Left ventricle myocardium inferior (tissue), 1 donor: Measurements from ENCODE around the gene KRT81. TPM values are rescaled to one million over a fixed set of nuclear protein-coding genes. Genes with fewer than 3 reads are reported as not detected.

ENCODE experiments used
- DNase-seq: peaks from one replicate; pipeline ENCODE4 v3.0.0-alpha.2; 2020
- H3K27ac ChIP-seq: fragments of 200-600 bp; replicated peaks from 2 replicates; pipeline ENCODE4 v1.8.0; 2021
- H3K27me3 ChIP-seq: fragments of 200-600 bp; 2 replicates; pipeline ENCODE4 v1.8.0; 2021; ENCODE audit warnings: low read depth
- H3K36me3 ChIP-seq: fragments of 200-600 bp; 2 replicates; pipeline ENCODE4 v1.8.0; 2021
- H3K4me1 ChIP-seq: fragments of 200-600 bp; 2 replicates; pipeline ENCODE4 v1.8.0; 2021
- H3K4me3 ChIP-seq: fragments of 200-600 bp; 2 replicates; pipeline ENCODE4 v1.8.0; 2021; ENCODE audit warnings: mild to moderate bottlenecking, moderate library complexity
- H3K9me3 ChIP-seq: fragments of 200-600 bp; replicated peaks from 2 replicates; pipeline ENCODE4 v1.8.0; 2021
- intact Hi-C: fragments of 100-400 bp; cut with micrococcal nuclease; formaldehyde crosslinking; loops from one replicate; pipeline ENCODE4 v1.11.0; 2022
- total RNA-seq: library from RNA; stranded (reverse); fragmentation: NEBNext Ultra II Directional; extraction: Animal tissue kit (Norgen Biotek cat#: 25700); gene quantifications from one replicate; pipeline ENCODE4 v1.2.1, GENCODE V29; 2021
- TF ChIP-seq, protein P1 (sequence below): fragments of 200-600 bp; IDR thresholded peaks from 2 replicates; pipeline ENCODE4 v1.8.0; 2021; ENCODE audit warnings: antibody characterized with exemption, mild to moderate bottlenecking, borderline replicate concordance
- donor health status: DM: no; HTN: yes; CAD: no; lungs with severe emphysema.

Gene KRT81
- total RNA-seq, 1 donor from 2014 or later, result not detected

DNA sequence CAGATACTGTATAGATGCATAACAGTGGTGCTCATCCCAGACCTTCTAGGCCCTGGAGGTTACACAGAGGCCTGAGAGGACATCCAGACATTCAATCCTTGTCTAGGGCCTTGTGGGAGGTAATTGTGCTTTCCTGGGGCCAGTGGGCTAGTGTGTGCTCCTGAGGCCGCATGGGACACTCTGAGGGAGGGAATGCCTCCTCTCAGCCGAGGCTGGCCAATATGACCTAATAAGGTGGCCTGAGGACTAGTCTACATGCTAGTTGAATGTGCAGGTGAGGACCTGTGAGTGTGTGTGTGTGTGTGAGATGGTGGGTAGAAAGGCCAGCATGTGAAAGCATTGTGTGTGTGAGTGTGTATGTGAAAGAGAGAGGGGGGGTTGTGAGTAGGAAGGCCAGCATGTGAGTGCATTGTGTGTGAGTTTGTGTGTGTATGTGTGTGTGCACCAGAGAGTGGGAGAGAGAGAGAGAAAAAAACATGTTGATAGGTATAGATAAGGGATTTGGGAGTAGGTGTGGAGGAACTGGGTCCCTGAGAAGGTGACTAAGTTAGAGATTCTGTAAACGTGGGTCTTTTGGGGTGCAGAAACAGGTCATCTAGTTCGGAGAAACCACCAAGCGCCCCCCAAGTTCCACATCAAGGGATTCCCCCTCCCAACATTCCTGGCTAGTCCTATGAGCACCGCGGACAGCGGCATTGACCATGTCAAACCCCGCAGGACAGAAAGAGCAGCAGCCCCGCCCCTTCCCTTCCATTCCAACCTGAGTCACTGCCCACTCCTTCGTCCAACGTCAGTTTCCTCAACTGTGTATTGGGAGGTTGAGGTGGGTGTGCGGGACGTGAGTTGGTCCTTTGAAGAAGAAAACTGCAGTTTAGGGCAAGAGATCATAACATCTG lies 9.7 kb upstream of the KRT81 start:
- H3K27ac ChIP-seq, result no peak overlapping the region
- intact Hi-C loops, result no loop called here
- no peaks in the 10 kb centered on the region for H3K36me3 ChIP-seq
- no peaks in the 10 kb centered on the region for H3K4me1 ChIP-seq
- TF ChIP-seq, protein P1, sequence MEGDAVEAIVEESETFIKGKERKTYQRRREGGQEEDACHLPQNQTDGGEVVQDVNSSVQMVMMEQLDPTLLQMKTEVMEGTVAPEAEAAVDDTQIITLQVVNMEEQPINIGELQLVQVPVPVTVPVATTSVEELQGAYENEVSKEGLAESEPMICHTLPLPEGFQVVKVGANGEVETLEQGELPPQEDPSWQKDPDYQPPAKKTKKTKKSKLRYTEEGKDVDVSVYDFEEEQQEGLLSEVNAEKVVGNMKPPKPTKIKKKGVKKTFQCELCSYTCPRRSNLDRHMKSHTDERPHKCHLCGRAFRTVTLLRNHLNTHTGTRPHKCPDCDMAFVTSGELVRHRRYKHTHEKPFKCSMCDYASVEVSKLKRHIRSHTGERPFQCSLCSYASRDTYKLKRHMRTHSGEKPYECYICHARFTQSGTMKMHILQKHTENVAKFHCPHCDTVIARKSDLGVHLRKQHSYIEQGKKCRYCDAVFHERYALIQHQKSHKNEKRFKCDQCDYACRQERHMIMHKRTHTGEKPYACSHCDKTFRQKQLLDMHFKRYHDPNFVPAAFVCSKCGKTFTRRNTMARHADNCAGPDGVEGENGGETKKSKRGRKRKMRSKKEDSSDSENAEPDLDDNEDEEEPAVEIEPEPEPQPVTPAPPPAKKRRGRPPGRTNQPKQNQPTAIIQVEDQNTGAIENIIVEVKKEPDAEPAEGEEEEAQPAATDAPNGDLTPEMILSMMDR, result no peak
- H3K27me3 ChIP-seq, result peaks cover 60% of the 10 kb centered on the region
- no peaks in the 10 kb centered on the region for H3K9me3 ChIP-seq
- no peak for DNase-seq
- no peak overlapping the region for H3K4me3 ChIP-seq

DNA sequence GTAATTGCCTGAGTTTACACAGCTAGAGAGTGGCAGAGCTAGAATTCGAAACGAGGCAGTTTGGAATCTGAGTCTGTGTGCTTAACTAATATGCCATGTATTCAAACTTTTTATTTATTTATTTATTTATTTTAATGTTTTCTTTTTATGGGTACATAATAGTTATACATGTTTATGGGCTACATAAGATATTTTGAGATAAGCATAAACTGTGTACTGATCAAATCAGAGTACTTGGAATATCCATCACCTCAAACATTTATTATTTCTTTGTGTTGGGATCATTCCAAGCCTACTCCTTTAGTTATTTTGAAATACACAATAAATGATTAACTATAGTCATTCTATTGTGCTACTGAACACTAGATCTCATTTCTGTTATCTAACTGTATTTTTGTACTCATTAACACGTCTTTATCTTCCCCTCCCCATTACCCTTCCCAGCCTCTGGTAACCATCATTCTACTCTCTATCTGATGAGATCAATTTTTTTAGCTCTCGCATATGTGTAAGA lies 7.4 kb upstream of the KRT81 start:
- Histone ChIP-seq H3K9me3 (no peaks in the 10 kb centered on the region), H3K36me3 (no peaks in the 10 kb centered on the region), H3K27ac (no peak overlapping the region), H3K27me3 (peaks cover 70% of the 10 kb centered on the region), H3K4me3 (no peak overlapping the region), H3K4me1 (no peaks in the 10 kb centered on the region)
- TF ChIP-seq, protein P1, result no peak
- intact Hi-C loops, result no loop called here
- DNase-seq, result no peak

DNA sequence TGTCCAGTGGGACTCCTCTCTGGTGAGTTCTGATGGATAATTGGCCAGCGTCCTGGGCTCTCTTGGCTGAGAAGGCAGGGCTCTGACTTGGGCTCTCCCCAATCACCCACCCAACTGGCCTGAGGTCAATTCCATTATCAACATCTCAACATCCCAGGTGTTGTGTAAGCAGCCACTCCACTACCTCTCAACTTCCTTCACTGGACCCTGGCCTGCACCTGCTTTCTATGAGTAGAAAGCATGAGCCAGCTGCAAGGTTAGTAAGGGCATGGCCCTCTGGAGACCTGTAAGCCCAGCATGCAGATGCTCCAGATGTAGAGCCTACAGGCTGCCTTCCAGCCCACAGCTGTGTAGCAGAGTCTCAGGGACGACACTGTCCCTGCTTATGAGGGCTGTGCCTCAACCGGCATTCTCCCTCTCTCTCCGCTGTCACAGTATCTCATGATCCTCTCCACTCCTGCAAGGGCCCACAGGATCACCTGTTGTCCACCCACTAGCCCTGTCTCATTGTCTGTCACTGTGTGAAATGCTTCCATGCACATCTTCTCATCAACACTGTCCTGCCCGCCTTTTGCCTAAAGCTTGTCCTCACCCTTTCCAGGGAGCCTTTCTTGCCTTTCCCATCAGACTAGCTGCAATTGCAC lies 5.4 kb upstream of the KRT81 start:
- Histone ChIP-seq H3K9me3 (no peaks in the 10 kb centered on the region), H3K27ac (no peak overlapping the region), H3K36me3 (no peaks in the 10 kb centered on the region), H3K27me3 (peaks cover 89% of the 10 kb centered on the region), H3K4me1 (no peaks in the 10 kb centered on the region), H3K4me3 (no peak overlapping the region)
- DNase-seq, result no peak
- TF ChIP-seq, protein P1, result no peak
- intact Hi-C loops, result no loop called here

DNA sequence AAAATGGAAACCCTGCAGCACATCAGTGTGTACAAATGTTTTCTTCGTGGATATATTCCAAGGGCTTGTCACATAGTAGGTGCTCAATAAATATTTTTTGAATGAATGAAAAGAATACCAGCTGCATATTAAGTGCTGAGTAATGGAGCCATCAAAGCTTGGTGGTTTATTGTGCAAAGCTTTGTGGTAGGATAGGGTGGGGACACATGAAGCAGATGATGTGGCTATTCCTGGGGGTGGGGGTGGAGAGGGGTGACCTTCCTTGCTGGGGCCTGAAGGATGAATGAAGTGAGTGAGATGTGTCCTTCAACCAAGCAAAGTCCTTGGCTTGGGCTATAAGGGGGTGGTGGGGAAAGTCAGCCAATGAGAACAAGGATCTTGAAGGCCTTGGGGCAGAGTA lies 4.3 kb upstream of the KRT81 start:
- H3K9me3 ChIP-seq, result no peaks in the 10 kb centered on the region
- H3K27me3 ChIP-seq, result peaks cover 84% of the 10 kb centered on the region
- H3K4me3 ChIP-seq, result no peak overlapping the region
- no peaks in the 10 kb centered on the region for H3K4me1 ChIP-seq
- intact Hi-C loops, result no loop called here
- TF ChIP-seq, protein P1, result no peak
- no peak overlapping the region for H3K27ac ChIP-seq
- H3K36me3 ChIP-seq, result no peaks in the 10 kb centered on the region
- no peak for DNase-seq

DNA sequence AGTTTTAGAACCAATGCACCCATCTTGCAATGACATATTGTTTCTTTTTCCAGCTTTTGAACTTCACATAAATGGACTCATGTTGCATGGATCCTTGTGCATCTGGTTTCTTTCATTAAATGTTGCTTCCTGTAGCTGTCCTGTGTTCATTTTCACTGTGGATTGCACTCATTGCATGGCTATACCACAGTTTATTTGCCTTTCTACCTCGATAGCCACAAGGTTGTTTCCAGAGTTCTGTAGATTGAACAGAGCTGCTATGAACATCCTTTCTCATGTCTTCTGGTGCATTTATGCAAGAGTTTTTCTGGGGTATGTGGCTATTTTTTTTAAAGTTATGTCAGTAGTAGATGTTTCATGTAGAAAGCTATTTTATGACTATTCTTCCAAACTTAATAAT lies 3.5 kb upstream of the KRT81 start:
- Histone ChIP-seq H3K27me3 (peaks cover 78% of the 10 kb centered on the region), H3K4me1 (no peaks in the 10 kb centered on the region), H3K4me3 (no peak overlapping the region), H3K36me3 (no peaks in the 10 kb centered on the region), H3K9me3 (no peaks in the 10 kb centered on the region), H3K27ac (no peak overlapping the region)
- intact Hi-C loops, result no loop called here
- no peak for DNase-seq
- TF ChIP-seq, protein P1, result no peak
